Stimulated activated CD4-positive, alpha-beta T cell treated with anti-CD3 and anti-CD28 coated beads, Interleukin-4, amount 100 ng/mL, for 24 hours (primary cell): ENCODE measurements around the gene LDHD.
"Not testable (repeated sequence)": the region's sequence is repeated elsewhere in the genome, so short reads cannot be mapped to it uniquely, and the experiment has no call there.

Experiments
- DNase-seq: peaks from one replicate; pipeline ENCODE4 v3.0.0-alpha.2; 2020

LDHD gene

DNA sequence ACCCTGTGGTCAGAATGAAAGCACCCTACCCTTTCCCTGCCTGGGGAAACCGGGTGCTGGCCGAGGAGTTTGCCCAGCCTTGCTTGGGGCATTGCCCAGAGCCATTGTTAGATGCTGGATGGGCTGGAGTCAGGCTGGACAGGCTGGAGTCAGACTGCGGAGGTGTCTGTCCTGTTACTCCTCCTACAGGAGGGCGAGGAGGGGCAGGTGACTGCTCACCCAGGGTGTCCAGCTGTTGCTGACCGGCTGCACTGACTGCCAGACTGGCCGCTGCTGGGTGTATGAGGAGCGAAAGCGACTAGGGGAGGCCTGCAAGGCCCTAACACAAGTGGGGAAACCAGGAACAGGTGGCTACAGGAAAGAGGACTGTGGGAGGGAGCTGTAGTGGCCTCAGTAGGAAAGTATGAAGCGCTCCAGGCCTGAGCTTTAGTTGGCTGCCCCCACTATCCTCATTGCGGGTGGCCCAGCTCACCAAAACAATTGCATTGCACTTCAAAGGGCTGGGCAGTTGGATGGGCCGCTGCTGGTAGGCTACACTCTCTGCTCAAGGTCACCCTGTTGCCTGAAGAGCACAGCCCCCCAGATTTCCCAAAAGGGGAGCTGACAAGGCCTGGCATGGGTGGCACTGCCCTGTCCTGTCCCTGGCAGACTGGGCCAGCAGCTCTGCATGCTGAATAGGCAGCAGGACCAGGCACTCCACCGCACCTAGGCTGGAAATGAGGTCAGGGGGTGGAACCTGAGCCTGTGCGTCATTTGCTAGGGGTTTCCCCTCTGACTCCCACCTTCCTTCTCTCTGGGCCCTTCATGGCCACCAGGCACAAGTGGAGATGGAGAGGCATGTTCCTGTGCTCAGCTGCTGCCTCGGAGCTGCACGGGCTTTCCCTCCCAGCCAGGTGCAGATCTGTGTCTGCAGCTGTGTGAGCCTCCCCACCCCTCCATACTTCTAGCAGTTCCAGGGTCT, 18.4 kb downstream of the LDHD start:
- DNase-seq, result peak; percentile 81

DNA sequence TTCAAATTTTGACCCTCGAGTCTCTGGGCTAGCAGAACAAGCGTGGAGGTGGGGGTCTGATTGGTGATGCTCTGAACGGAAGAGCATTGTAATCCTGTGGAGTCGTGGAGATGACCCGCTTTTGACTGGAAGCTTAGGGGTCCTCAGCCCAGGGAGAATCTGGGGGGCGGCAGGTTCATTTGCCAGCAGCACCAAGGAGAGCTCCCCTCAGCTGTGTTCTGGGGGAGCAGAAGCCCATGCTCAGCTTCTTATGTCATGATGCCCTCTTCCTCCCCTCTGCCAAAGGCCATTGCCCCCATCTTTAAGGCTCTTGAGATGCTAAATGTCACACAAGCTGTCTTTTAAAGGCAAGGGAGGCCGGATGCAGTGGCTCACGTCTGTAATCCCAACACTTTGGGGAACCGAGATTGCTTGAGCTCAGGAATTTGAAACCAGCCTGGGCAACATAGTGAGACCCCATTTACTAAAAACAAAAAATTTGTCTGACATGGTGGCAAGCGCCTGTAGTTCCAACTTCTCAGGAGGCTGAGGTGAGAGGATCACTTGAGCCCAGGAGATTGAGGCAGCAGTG, 19.3 kb downstream of the LDHD start:
- no peak for DNase-seq

DNA sequence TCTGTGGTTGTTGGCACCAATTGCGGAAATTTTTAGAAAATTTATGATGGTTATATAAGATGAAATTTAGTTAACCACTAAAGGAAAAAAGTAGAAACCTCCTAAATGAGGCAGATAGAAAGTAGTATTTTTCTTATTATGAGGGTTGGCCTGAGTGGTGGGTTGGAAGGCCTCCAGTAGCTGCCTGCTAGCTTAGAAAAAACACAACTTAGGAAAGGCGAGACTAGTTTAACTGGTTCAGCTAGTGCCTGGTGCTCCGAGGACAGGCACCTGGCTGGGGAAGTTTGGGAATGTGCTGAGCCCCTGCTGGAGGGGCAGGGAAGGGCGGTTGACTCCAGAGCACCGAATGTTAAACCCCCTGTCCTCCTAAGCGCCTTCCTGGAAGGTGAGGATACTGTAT, 19.9 kb downstream of the LDHD start:
- no peak for DNase-seq

DNA sequence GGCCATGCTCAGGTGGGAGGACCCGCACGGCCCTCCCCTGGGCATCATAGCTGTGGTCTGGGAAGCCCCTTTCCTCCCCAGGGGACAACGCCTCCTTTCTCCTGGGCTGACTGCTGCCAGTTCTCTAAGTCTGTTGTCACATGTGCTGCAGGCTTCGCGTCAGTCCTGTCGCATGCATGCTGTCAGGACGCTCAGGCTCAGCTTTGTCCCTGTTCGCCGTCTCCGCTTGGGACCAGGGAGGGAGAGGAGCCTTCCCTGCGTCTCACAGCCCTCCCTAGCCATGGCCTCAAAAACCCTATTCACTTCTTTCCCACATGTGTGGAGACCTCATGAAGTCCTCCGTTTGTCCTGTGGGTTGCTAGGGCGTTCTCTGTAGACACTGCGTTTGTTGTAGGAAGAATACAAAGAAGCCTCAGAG, 21.4 kb downstream of the LDHD start:
- DNase-seq, result no peak

DNA sequence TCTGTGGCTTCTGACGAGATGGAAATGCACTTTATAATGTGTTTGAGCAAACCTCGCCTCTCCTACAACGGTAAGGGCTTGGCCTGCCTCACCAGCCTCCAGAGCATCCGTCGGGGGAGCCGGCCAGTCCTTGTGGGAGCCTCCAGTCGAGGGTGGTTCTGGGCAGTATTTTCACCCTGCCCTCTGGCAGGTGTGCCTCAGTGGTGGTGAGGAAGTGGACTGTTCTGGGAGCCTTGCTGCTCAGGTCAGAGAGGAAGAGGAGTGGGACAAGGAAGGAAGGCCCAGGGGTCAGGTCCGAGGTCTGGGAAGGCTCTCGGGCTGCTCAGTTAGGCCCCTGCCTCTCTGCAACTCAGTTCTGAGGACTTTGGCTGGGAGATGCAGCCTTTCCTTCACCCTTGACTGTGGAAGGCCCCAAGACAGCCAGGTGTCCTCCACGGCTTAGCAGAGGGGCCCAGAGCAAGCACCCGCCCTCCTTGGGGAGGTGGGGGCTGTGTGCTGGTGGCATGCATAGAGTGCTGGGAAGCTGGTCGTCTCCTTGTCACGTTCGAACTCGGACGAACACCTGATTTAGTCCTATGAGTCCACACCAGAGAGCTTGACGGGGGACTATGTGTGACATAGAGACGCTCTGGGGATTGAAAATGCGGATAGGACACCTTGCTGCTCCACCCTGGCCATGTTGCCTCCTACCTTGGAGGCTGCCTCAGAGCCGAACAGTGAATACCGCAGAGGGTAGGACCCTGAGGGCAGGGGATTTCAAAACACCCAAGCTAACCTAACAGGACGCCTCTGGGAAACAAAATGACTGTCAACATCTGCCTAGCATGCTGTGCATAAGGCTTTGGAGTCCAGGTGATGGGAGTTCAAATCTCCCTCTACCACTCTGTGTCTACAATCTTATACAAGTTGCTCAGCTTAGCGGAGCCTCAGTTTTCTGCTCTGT, 22.7 kb downstream of the LDHD start:
- DNase-seq, result no peak

DNA sequence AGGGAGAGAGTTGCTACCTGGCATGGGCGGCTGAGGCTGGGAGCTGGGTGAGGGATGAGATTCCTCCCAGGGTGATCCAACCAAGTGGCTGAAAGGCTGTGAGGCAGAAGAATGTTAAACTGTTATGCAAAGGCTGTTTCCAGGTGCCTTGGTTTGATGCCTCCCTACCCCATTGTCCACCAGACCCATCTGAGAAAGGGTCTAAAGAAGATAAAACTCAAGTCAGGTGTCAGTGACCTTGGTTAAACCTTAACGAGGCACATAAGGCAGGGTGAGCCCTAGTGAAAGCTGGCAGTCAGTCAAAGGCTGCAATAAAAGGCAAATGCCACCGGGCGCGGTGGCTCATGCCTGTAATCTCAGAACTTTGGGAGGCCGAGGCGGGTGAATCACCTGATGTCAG, 23.8 kb downstream of the LDHD start:
- no peak for DNase-seq

DNA sequence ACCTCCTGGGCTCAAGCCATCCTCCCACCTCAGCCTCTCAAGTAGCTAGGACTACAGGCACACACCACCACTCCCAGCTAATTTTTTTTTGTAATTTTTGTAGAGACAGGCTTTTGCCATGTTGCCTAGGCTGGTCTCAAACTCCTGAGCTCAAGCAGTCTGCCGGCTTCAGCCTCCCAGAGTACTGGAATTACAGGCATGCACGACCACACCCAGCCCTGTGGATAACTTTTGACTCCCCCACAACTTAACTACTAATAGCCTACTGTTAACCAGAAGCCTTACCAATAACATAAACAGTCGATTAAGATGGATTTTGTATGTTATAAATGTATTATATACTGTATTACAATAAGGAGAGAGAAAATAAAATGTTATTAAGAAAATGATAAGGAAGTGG, 25.0 kb downstream of the LDHD start:
- DNase-seq, result not testable (repeated sequence)

DNA sequence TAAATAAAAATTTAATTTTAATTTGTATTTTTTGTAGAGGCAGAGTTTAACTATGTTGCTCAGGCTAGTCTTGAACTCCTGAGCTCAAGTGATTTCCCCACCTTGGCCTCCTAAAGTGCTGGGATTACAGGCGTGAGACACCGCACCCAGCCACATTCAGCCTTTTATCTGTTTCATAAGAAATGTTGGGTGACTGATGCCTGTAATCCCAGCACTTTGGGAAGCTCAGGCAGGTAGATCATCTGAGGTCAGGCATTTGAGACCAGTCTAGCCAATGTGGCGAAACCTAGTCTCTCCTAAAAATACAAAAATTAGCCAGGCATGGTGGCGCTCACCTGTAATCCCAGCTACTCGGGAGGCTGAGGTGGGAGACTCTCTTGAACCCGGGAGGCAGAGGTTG, 25.7 kb downstream of the LDHD start:
- not testable (repeated sequence) for DNase-seq

DNA sequence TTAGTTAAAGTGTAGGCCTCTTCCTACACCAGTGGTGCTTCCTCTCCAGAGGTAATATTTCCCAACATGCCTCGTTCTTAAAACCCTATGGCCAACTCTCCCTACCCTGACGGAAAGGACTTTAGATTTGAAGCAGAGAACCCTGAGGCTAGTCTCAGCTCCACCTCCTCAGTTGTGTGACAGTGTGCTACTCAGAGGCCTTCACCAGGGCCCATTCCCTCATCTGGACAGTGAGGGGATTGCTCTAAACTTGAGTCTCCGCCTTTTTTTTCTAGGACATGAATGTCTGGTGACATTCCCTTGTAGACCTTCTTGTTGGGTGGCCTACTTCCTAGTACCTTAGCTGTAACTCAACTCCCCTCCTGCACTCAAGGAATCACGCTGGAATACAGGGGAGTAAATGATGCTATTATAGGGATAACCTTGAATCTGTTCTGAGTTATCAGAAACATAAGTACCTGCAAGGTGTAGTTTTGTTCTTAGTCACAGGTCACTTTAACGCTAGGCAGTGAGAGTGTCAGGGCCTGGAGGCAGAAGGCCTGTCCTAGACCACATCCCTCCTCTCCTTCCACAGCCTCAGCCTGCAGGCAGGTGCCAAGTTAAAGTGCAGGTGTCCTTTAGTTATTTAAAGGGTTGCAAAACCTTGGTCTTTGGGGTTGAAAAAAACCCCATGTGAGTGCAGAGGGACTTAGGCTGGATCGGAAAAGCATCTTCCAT, 26.9 kb downstream of the LDHD start:
- DNase-seq, result no peak

DNA sequence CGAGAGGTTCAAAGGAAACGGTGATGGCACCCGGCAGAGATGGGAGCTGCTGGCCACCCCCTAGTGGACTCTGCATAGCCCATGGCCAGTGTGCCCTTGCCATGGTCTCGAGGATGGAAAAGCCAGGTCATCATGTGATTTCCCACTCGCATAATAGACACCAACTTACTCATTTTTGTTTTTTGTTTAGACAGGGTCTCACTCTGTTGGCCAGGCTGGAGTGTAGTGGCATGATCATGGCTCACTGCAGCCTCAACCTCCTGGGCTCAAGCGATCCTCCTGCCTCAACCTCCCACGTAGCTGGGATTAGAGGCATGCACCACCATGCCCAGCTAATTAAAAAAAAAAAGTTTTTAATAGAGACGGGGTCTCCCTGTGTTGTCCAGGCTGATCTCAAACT, 27.6 kb downstream of the LDHD start:
- DNase-seq, result no peak

DNA sequence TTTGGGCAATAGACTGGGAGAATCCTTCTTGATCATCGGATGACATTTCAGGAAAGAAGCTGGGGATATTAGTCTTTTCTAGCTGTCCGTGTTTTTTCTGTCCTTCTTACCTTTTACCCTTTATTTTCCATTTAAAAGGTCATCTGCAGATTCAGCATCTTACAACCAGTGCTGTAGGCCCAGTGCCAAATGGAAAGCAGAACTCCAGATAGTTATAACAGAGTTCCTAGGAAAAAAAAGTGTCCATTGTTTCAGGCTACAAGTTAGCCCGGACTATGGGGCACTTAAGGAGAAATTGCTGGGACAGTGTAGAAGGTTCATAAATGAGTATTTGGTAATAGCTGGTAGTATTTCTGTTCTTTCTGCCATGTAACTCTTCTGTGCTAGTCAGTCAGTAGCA, 28.4 kb downstream of the LDHD start:
- DNase-seq, result no peak

DNA sequence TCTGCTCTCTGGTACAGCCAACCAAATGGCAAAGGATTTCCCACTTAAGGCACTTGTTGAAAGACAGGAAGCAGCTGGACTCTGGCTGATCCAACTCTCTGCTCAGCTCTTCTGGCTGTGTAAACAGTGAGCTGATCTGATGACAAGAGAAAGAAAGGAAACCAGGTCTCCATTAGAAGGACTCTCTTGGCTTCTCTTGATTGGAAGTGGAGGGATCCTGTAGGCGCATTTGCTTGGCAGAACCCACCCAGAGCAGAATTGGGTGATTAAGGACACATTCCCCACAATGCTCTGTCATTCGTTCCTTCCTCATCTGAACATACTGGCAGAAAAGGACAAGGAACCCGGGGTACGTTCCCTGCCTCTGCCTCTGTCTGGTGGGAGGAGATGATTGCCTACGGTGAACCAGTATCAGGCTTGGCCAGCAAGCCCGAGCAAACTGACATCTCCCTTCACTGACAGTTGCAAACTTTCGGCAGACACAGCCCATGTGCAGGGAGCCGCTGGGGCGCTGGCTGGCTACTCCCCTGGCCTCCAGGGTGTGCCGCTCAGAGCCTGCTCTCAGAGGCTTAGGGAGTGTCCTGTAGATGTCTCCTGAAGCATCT, 29.1 kb downstream of the LDHD start:
- no peak for DNase-seq

DNA sequence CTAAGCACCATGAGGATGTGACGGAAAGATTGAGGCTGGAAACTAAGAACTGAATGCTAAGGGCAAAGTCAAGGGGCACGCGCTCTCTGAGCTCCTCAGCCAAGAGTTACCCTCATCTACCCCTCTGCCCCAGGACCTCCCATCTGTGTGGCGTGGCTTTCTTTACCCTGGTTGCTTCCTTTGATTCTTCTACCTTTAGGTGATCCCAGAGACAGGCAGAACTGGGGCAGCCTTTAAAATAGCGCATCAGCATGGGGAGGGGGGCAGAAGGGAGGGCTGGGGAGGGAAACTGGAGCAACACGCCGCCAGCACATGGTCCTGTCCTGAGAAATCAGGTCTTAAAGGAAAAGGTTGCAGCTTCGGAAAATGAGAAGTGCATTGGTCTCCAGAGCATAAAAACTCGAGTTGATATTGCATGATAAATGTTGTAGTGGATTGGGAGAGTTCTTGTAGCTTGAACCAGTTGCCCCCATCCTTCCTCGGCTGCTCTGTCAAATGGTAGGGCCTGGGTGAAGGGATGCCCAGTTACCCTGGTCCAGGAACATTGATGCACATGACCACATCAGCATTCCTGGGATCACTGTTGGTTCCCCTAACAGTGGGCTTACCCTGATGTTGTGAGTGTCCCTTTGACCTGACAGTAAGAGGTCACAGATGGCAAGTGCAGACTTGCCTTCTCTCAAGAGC, 29.7 kb downstream of the LDHD start:
- no peak for DNase-seq

DNA sequence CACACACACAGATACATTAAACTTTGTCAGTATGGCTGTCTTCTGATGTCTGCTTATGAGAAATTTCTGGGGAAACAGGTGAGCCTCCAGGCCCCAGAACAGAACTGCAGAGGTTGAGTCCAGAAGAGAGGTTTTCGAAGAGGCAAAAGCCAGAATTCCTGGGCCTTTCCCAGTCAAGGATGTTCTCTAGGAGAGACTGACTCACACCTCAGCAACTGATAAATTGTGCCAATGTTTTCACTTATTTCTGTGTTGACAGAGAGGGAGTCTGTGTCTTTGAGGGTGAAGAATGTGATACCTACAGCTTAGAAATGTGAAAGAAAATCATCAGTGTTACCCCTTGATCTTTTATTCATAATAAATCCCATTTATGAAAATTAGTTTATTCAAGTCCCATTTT, 30.3 kb downstream of the LDHD start:
- no peak for DNase-seq

DNA sequence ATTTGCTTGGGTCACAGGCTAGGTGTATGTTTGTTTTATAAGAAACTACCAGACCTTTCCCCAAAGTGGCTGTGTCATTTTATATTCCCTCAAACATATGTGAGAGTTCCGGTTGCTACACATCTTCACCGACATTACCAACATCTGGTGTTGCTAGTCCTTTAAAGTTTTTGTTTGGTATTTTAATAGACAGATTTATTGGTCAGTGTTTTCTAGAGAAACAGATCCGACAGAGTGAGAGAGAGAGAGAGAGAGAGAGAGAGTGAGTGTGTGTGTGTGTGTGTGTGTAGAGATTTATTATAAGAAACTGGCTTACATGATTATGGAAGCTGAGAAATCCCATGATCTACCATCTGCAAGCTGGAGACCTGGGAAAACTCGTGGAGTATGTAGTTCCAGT, 31.0 kb downstream of the LDHD start:
- no peak for DNase-seq

DNA sequence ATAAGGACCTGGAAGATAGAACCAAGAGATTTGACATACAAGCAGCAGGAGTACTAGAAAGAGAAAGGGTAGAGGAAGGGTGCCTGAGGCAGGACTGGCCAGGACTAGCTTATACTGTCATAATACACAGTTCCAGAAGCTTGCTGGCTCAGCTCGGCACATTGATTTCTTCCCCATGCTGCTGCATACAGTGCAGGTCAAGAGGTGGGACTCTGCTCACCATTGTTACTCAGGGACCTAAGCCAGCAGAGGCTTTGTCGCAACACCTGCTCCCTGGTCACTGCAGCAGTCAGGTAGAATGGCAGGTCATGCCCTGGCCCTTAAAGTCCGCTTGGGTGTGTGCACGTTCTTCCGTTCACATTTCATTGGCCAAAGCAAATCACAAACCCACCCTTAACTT, 32.8 kb downstream of the LDHD start:
- DNase-seq, result no peak

DNA sequence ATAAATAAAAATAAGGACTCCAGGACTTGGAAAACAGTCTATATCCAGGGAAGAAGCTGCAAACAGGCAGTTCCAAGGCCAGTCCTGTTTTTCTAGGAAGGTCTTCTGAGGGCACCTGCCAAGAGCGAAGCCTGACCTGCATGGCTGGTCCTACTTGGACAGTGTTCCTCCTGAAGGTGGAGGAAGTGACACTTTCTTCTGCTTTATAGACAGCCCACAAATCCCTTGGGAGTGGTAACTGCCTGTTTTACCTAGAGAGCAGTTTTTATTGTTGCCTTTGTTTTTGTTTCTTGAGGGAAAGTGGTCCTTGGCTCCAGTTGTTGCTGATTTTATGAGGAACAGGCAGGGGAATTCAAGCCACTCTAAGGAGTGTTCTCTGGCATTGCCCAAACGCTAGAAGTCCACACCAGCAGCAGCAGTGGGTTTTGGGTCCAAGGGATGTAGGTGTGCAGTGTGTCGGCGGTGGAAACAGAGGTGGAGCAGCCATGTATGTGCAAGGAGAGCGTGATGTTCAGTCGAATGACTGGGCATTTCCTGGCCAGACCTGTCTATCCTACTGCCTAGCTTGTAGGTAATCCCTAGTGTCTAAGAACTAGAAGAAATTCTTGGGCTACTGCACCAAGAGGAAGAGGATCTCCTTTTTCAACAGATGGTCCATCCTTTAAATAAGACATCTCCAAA, 35.3 kb downstream of the LDHD start:
- no peak for DNase-seq

DNA sequence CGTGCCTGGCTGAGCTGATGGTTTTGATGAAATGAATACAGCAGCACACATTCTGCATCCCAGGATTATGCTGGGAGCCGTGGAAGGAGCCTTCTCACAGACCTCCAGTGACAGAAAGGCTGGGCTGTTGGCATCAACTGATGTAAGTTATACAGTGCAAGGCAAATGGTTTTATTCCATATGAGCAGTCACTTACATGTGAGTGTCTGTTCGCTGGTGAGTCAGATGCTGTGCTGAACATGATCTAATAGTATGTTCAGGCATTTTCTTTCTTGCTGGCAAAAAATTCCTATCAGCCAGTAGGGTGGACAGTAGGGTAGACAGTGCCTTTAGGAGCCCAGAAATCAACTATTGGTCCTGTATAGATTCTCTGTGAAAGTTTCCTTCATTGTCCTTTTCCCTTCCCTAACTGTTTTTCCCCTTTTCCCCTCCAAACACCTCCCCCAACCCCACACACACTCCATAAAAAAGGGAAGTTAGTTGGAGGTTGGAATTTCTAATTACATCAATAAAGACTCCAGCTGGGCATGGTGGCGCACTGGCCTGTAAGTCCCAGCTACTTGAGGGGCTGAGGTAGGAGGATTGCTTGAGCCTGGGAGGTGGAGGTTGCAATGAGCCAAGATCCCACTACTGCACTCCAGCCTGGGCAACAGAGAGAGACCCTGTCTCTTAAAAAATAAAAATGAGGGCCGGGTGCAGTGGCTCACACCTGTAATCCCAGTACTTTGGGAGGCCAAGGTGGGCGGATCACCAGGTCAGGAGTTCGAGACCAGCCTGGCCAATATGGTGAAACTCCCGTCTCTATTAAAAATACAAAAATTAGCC, 36.2 kb downstream of the LDHD start:
- no peak for DNase-seq

DNA sequence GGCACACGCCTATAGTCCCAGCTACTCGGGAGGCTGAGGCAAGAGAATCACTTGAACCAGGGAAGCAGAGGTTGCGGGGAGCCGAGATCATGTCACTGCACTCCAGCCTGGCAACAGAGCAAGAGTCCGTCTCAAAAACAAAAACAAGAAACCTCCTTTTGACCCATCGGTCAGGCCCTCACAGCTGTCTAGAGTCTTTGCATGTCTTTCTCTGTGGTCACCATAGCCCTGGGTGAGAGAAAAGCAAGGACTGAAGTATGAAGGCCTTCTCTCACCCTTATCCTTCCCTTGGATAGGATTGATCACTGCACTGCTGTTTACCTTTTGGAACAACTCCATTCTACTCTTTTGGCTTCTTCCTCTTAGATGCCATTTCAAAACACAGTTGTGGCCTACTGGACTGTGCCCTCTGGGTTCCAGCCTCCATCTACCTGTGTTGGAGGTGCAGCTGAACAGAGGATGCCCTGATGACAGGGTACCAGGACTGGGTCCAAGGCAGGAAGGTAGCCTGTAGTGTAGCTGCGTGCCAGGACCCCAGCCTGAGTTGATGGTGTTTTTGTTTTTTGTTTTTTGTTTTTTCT, 37.1 kb downstream of the LDHD start:
- DNase-seq, result no peak

DNA sequence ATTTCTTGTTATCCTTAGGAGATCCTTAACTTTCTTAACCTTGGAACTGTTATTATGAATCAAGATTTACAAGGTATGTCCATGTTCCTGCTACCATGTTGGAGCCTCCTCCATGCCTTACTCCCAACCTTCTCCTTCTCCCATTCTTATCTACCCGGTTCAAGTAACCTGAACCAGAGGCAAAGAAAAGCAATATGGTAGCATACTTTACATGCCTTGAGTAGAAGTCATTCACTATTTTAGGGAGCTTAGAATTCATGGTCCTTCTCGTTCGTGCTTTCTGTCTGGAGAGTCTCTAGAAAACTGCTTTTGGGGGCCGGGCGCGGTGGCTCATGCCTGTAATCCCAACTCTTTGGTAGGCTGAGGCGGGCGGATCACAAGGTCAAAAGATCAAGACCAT, 37.7 kb downstream of the LDHD start:
- DNase-seq, result no peak
